Measurements from ENCODE around the gene VEGFD.

The VEGFD gene

GRCh38 chrX:15301924-15302323 lies 82.3 kb downstream of the VEGFD start:
- in situ Hi-C loops (cut with HindIII; ENCODE audit: low sequenced_read_pairs), result no loop called here
- no peak for TF ChIP-seq CTCF (IDR thresholded peaks at IDR 0.05; ENCODE audit: low read depth, low read length)
- DNase-seq (ENCODE audit: low read depth, low spot score), result no peak
- no peak overlapping the region for H3K4me3 ChIP-seq (ENCODE audit: low read depth, low read length)

- no peak overlapping the region for H3K4me3 ChIP-seq (ENCODE audit: low read depth, low read length)
- DNase-seq (ENCODE audit: low read depth, low spot score), result peak; percentile 22
- TF ChIP-seq CTCF (IDR thresholded peaks at IDR 0.05; ENCODE audit: low read depth, low read length), result peak; percentile 51
- in situ Hi-C loops (cut with HindIII; ENCODE audit: low sequenced_read_pairs), result no loop called here
Observed at GRCh38 chrX:15299941-15300851, 84.0 kb downstream of the VEGFD start.

GRCh38 chrX:15298780-15299179 lies 85.4 kb downstream of the VEGFD start:
- TF ChIP-seq CTCF (IDR thresholded peaks at IDR 0.05; ENCODE audit: low read depth, low read length), result no peak
- DNase-seq (ENCODE audit: low read depth, low spot score), result no peak
- no peak overlapping the region for H3K4me3 ChIP-seq (ENCODE audit: low read depth, low read length)
- in situ Hi-C loops (cut with HindIII; ENCODE audit: low sequenced_read_pairs), result no loop called here

- in situ Hi-C loops (cut with HindIII; ENCODE audit: low sequenced_read_pairs), result no loop called here
- TF ChIP-seq CTCF (IDR thresholded peaks at IDR 0.05; ENCODE audit: low read depth, low read length), result no peak
- DNase-seq (ENCODE audit: low read depth, low spot score), result no peak
- no peak overlapping the region for H3K4me3 ChIP-seq (ENCODE audit: low read depth, low read length)
Observed at GRCh38 chrX:15298201-15298600, 86.0 kb downstream of the VEGFD start.

All from astrocyte of the spinal cord (primary cell).